ENCODE data around the gene BCKDHB.

BCKDHB gene

GRCh38 chr6:80319196-80319595 lies 212.7 kb downstream of the BCKDHB start:
- intact Hi-C loops (cut with micrococcal nuclease) = no loop called here
- Mint-ChIP-seq H3K9me3 (peaks cover 4% of the 10 kb centered on the region), H3K27me3 (no peaks in the 10 kb centered on the region), H3K36me3 (ENCODE audit: low read depth) (no peaks in the 10 kb centered on the region), H3K4me1 (ENCODE audit: low read depth) (no peaks in the 10 kb centered on the region), H3K4me3 (no peak overlapping the region), H3K27ac (no peak overlapping the region)

- Mint-ChIP-seq H3K4me3 (no peak overlapping the region), H3K9me3 (no peaks in the 10 kb centered on the region), H3K27me3 (no peaks in the 10 kb centered on the region), H3K27ac (no peak overlapping the region), H3K4me1 (ENCODE audit: low read depth) (no peaks in the 10 kb centered on the region), H3K36me3 (ENCODE audit: low read depth) (no peaks in the 10 kb centered on the region)
- intact Hi-C loops (cut with micrococcal nuclease) = no loop called here
Measured at GRCh38 chr6:80321011-80321410, 214.5 kb downstream of the BCKDHB start.

- Mint-ChIP-seq H3K27ac (no peak overlapping the region), H3K4me1 (ENCODE audit: low read depth) (no peaks in the 10 kb centered on the region), H3K36me3 (ENCODE audit: low read depth) (no peaks in the 10 kb centered on the region), H3K27me3 (no peaks in the 10 kb centered on the region), H3K9me3 (no peaks in the 10 kb centered on the region), H3K4me3 (no peak overlapping the region)
- intact Hi-C loops (cut with micrococcal nuclease) = no loop called here
Measured at GRCh38 chr6:80325742-80326141, 219.3 kb downstream of the BCKDHB start.

DNA sequence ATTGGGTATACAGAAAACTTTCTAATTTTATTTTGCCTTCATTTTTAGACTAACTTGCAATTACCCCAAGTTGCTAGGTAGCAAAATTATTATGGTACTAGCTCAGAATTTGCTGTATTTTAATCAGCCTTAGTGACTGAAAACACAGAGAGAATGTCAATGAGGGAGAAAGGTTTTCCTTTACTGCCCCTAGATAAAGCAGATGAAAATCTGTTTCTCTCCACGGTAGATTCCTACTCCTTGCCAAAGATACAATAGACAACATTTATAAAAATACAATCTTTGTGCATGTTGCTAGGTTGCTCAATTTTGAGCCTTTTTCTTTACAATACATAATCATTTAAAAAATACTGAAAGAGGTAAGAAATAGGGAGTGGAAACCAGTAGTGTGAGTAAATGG lies 222.2 kb downstream of the BCKDHB start:
- Mint-ChIP-seq H3K4me1 (ENCODE audit: low read depth) (no peaks in the 10 kb centered on the region), H3K36me3 (ENCODE audit: low read depth) (no peaks in the 10 kb centered on the region), H3K4me3 (no peak overlapping the region), H3K27me3 (no peaks in the 10 kb centered on the region), H3K9me3 (no peaks in the 10 kb centered on the region), H3K27ac (no peak overlapping the region)
- intact Hi-C loops (cut with micrococcal nuclease) = no loop called here

DNA sequence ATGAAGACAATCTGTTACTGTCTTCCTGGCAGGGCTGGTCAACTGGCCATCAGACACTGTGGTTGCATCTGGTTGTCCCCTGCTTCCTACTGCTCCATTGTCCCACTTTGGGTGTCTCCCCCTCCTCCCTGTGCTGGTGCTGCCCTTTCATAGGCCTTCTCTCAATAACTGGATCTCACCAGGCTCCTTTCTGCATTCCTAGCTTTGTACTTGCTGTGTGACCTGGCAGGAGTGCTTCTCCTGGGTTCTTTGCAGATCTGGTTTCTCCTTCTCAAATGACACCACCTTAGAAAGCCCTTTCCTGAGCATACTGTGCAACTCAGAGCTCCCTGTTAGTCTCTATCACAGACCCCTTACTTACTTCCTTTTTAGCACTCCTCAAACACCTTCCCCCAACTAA lies 223.0 kb downstream of the BCKDHB start:
- Mint-ChIP-seq H3K27ac (no peak overlapping the region), H3K4me1 (ENCODE audit: low read depth) (no peaks in the 10 kb centered on the region), H3K36me3 (ENCODE audit: low read depth) (no peaks in the 10 kb centered on the region), H3K9me3 (no peaks in the 10 kb centered on the region), H3K27me3 (no peaks in the 10 kb centered on the region), H3K4me3 (no peak overlapping the region)
- intact Hi-C loops (cut with micrococcal nuclease) = no loop called here

GRCh38 chr6:80330961-80331360 lies 224.5 kb downstream of the BCKDHB start:
- H3K9me3 Mint-ChIP-seq = no peaks in the 10 kb centered on the region
- H3K27me3 Mint-ChIP-seq = no peaks in the 10 kb centered on the region
- no peak overlapping the region for H3K4me3 Mint-ChIP-seq
- H3K36me3 Mint-ChIP-seq (ENCODE audit: low read depth) = no peaks in the 10 kb centered on the region
- intact Hi-C loops (cut with micrococcal nuclease) = loop anchor here (10.0 kb wide), 1 partner anchor 1424 kb away; the partner anchor contains the start of gene TENT5A
- H3K27ac Mint-ChIP-seq = no peak overlapping the region
- H3K4me1 Mint-ChIP-seq (ENCODE audit: low read depth) = no peaks in the 10 kb centered on the region

DNA sequence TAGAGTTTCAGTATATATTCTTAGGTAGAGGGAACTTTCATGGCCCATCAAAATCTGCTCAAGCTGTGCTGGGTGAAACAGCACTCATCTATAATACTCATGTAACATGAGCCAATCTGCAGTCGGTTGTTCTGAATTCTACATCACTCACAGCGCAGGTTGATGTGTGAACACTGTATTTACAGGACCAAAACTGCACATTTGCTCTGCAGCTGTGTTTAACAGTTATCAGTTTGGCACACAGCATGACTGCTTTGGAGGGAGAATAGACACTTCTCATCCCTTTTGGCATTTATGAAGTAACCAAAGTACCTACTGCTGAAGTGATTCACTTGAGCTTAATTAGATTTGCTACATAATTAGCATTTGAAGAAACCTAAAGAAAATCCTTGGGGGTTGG lies 225.1 kb downstream of the BCKDHB start:
- Mint-ChIP-seq H3K36me3 (ENCODE audit: low read depth) (no peaks in the 10 kb centered on the region), H3K27me3 (no peaks in the 10 kb centered on the region), H3K4me1 (ENCODE audit: low read depth) (no peaks in the 10 kb centered on the region), H3K4me3 (no peak overlapping the region), H3K9me3 (no peaks in the 10 kb centered on the region), H3K27ac (no peak overlapping the region)
- intact Hi-C loops (cut with micrococcal nuclease) = loop anchor here (10.0 kb wide), 1 partner anchor 1423 kb away; the partner anchor contains the start of gene TENT5A

DNA sequence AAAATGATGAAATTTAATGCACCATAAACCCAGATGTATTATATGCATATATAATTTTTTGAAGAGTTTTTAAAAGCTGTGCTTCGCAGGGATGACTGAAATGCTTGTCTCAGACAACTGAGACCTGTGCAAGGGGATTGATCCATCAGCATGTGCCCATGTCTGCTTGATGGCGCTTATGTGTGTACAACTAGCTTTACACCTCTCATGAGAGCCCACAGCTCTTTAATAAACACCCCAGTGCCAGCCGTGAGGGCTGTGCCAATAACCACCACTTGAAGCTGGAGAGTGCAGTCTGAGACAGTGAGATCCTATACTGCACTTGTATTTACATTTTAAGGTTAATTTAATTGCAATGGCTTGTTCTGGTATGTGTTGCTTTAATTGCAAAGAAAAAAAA lies 225.5 kb downstream of the BCKDHB start:
- no peaks in the 10 kb centered on the region for H3K9me3 Mint-ChIP-seq
- intact Hi-C loops (cut with micrococcal nuclease) = loop anchor here (10.0 kb wide), 1 partner anchor 1423 kb away; the partner anchor contains the start of gene TENT5A
- H3K36me3 Mint-ChIP-seq (ENCODE audit: low read depth) = no peaks in the 10 kb centered on the region
- no peaks in the 10 kb centered on the region for H3K27me3 Mint-ChIP-seq
- H3K4me1 Mint-ChIP-seq (ENCODE audit: low read depth) = no peaks in the 10 kb centered on the region
- H3K27ac Mint-ChIP-seq = no peak overlapping the region
- H3K4me3 Mint-ChIP-seq = no peak overlapping the region

GRCh38 chr6:80333342-80333741 lies 226.9 kb downstream of the BCKDHB start:
- no peak overlapping the region for H3K27ac Mint-ChIP-seq
- no peaks in the 10 kb centered on the region for H3K27me3 Mint-ChIP-seq
- H3K4me3 Mint-ChIP-seq = no peak overlapping the region
- intact Hi-C loops (cut with micrococcal nuclease) = loop anchor here (10.0 kb wide), 1 partner anchor 1421 kb away; the partner anchor contains the start of gene TENT5A
- no peaks in the 10 kb centered on the region for H3K9me3 Mint-ChIP-seq
- peaks cover 4% of the 10 kb centered on the region for H3K4me1 Mint-ChIP-seq (ENCODE audit: low read depth)
- H3K36me3 Mint-ChIP-seq (ENCODE audit: low read depth) = no peaks in the 10 kb centered on the region

DNA sequence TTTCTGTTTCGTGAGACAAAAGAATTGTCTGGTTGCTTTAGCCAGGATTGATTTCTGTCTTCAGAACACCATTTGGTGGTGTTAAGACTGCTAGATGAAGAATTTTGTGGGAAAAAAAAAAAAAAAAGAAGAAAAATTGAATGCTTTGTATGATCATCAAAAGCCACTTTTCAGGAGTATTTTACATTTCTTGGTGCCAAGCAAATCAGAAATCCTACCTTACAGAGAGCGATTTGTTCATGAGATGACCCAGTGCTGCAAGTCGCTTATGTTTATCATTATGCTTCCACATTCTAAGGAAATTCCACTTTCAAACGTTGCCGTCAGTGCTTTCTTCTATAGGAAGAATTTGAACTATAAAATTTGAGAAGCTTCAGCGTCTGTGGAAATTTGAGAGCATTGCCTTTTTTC lies 228.7 kb downstream of the BCKDHB start:
- H3K4me3 Mint-ChIP-seq = no peak overlapping the region
- peaks cover 5% of the 10 kb centered on the region for H3K4me1 Mint-ChIP-seq (ENCODE audit: low read depth)
- no peaks in the 10 kb centered on the region for H3K27me3 Mint-ChIP-seq
- H3K9me3 Mint-ChIP-seq = no peaks in the 10 kb centered on the region
- H3K27ac Mint-ChIP-seq = no peak overlapping the region
- intact Hi-C loops (cut with micrococcal nuclease) = loop anchor here (10.0 kb wide), 1 partner anchor 1420 kb away; the partner anchor contains the start of gene TENT5A
- no peaks in the 10 kb centered on the region for H3K36me3 Mint-ChIP-seq (ENCODE audit: low read depth)

DNA sequence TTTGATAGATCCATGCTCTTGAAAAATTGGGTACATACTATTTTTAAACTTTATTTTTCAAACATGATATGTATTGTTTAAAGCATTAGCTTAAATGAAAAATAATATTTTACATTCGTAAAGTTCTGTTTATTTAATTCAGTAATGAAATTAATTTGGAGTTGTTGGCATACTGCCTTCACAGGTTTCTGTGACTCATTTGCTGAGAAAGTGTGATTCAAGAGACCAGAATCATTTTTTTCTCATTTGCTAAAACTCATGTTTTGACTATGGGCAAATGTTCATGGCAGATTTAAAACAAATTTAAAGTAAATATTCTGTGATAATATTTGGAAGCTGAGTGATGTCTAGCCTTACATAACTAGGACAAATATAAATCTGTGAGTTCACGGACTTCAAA lies 230.4 kb downstream of the BCKDHB start:
- no peaks in the 10 kb centered on the region for H3K27me3 Mint-ChIP-seq
- H3K36me3 Mint-ChIP-seq (ENCODE audit: low read depth) = no peaks in the 10 kb centered on the region
- no peak overlapping the region for H3K27ac Mint-ChIP-seq
- H3K9me3 Mint-ChIP-seq = no peaks in the 10 kb centered on the region
- H3K4me3 Mint-ChIP-seq = no peak overlapping the region
- H3K4me1 Mint-ChIP-seq (ENCODE audit: low read depth) = peaks cover 5% of the 10 kb centered on the region
- intact Hi-C loops (cut with micrococcal nuclease) = loop anchor here (10.0 kb wide), 1 partner anchor 1418 kb away; the partner anchor contains the start of gene TENT5A

- intact Hi-C loops (cut with micrococcal nuclease) = loop anchor here (10.0 kb wide), 1 partner anchor 1416 kb away; the partner anchor contains the start of gene TENT5A
- Mint-ChIP-seq H3K4me3 (no peak overlapping the region), H3K27me3 (no peaks in the 10 kb centered on the region), H3K4me1 (ENCODE audit: low read depth) (peaks cover 5% of the 10 kb centered on the region), H3K36me3 (ENCODE audit: low read depth) (no peaks in the 10 kb centered on the region), H3K9me3 (no peaks in the 10 kb centered on the region), H3K27ac (no peak overlapping the region)
Measured at GRCh38 chr6:80338201-80338836, 231.8 kb downstream of the BCKDHB start.

- Mint-ChIP-seq H3K4me3 (no peak overlapping the region), H3K27ac (no peak overlapping the region), H3K9me3 (no peaks in the 10 kb centered on the region), H3K36me3 (ENCODE audit: low read depth) (no peaks in the 10 kb centered on the region), H3K27me3 (no peaks in the 10 kb centered on the region), H3K4me1 (ENCODE audit: low read depth) (peaks cover 5% of the 10 kb centered on the region)
- intact Hi-C loops (cut with micrococcal nuclease) = loop anchor here (10.0 kb wide), 1 partner anchor 1415 kb away; the partner anchor contains the start of gene TENT5A
Measured at GRCh38 chr6:80339421-80339820, 232.9 kb downstream of the BCKDHB start.

DNA sequence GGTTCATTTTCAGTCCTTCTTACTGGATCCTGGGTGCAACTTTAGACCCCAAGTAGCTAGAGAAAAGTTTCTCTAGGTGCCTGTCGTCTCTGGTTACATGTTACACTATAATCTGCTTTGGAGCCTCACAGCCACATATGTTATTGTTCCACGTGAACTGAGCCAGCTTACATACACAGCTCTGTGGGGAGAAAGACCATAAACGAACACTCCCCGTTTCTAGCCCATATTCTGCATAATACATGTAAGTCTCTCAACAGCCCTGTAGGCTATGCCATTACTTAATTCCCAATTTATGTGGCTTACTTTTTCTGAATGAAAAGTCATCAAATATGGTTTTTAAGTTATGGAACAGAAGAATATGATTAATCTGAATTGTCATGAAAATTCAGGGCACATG lies 233.8 kb downstream of the BCKDHB start:
- intact Hi-C loops (cut with micrococcal nuclease) = no loop called here
- H3K36me3 Mint-ChIP-seq (ENCODE audit: low read depth) = no peaks in the 10 kb centered on the region
- H3K9me3 Mint-ChIP-seq = no peaks in the 10 kb centered on the region
- no peak overlapping the region for H3K27ac Mint-ChIP-seq
- H3K27me3 Mint-ChIP-seq = no peaks in the 10 kb centered on the region
- H3K4me3 Mint-ChIP-seq = no peak overlapping the region
- H3K4me1 Mint-ChIP-seq (ENCODE audit: low read depth) = peaks cover 5% of the 10 kb centered on the region

DNA sequence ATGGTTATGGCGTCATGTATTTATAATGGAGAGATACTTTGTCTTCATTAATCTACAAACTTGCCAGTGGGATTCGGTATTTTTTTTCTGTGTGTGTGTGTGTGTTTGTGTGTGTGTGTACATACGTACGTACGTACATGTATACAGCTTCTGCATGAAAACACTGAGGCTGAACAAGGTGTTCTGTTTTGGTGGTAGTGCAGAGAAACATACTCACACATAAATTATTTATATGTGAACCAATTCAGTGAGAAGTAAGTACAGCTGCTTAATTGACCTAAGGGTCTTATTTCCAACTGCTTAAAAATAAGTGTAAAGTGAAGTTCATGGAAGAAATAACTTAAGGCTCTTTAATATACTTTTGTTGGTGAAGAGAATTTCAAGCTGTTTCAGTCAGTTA lies 234.2 kb downstream of the BCKDHB start:
- Mint-ChIP-seq H3K4me1 (ENCODE audit: low read depth) (peaks cover 5% of the 10 kb centered on the region), H3K9me3 (no peaks in the 10 kb centered on the region), H3K27ac (no peak overlapping the region), H3K27me3 (no peaks in the 10 kb centered on the region), H3K4me3 (no peak overlapping the region), H3K36me3 (ENCODE audit: low read depth) (no peaks in the 10 kb centered on the region)
- intact Hi-C loops (cut with micrococcal nuclease) = no loop called here
